ENCODE results near the gene SLFN13. TPM values are rescaled to one million over a fixed set of nuclear protein-coding genes. Genes with fewer than 3 reads are reported as not detected.
"Not testable (repeated sequence)": the region's sequence is repeated elsewhere in the genome, so short reads cannot be mapped to it uniquely, and the experiment has no call there.

SLFN13 gene, protein sequence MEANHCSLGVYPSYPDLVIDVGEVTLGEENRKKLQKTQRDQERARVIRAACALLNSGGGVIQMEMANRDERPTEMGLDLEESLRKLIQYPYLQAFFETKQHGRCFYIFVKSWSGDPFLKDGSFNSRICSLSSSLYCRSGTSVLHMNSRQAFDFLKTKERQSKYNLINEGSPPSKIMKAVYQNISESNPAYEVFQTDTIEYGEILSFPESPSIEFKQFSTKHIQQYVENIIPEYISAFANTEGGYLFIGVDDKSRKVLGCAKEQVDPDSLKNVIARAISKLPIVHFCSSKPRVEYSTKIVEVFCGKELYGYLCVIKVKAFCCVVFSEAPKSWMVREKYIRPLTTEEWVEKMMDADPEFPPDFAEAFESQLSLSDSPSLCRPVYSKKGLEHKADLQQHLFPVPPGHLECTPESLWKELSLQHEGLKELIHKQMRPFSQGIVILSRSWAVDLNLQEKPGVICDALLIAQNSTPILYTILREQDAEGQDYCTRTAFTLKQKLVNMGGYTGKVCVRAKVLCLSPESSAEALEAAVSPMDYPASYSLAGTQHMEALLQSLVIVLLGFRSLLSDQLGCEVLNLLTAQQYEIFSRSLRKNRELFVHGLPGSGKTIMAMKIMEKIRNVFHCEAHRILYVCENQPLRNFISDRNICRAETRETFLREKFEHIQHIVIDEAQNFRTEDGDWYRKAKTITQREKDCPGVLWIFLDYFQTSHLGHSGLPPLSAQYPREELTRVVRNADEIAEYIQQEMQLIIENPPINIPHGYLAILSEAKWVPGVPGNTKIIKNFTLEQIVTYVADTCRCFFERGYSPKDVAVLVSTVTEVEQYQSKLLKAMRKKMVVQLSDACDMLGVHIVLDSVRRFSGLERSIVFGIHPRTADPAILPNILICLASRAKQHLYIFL
- total RNA-seq = 6.7 TPM
- long read RNA-seq = 0 reads

GRCh38 chr17:35448214-35448898 lies at the start of gene SLFN13:
Gene SLFN13 (minus strand): TSS chr17:35448766. CDS start chr17:35445680, 3,086 bp downstream.
- ATAC-seq = peak; percentile 87
- DNase-seq (ENCODE audit: missing footprints) = peak; percentile 92
- intact Hi-C loops (cut with DNase I) = no loop called here

GRCh38 chr17:35496451-35497290 lies 48.1 kb upstream of the SLFN13 start:
- ATAC-seq (no peak), DNase-seq (ENCODE audit: missing footprints) (peak; percentile 37)
- intact Hi-C loops (cut with DNase I) = no loop called here

DNA sequence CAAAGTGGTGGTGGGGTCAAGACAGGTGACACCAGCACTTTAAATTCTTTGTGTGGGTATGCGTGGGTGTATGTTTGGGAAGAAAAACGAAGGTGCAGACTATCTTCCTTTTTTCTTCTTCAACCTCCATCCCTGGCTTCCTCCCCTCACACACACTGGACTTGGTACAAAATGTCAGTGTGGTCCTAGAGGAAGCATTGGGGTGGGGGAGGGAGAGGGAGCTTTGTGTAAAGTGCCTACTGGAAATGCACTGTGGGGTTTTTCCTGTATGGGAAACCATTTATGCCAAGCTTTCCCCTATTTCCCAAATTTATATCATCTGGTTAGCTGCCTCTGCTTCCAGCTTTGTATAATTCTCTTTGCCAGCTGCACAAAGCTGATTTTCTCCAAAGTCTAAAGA lies 44.5 kb upstream of the SLFN13 start:
- intact Hi-C loops (cut with DNase I) = no loop called here
- ATAC-seq (no peak), DNase-seq (ENCODE audit: missing footprints) (no peak)

DNA sequence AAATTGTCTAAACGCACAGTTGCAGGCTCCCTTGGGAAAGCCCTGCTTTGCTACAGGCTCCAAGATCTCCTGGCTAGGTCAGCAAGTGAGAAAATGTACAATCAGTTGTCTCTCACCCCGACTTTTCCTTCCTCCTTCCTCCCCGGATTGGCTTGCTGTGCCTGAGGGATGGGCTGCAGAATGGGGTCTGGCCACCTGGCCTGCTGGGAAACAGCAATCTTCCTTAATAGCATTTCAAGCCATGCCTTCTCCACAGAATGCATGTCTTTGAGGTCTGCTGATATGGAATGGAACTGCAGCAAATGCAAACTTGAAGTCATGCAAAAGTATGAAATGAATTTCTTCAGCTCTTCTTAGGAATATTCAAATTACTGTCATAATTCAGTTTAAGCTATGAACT lies 42.9 kb upstream of the SLFN13 start:
- intact Hi-C loops (cut with DNase I) = no loop called here
- ATAC-seq = no peak

GRCh38 chr17:35489944-35490343 lies 41.4 kb upstream of the SLFN13 start:
- ATAC-seq (no peak), DNase-seq (ENCODE audit: missing footprints) (no peak)
- intact Hi-C loops (cut with DNase I) = loop anchor here (5.0 kb wide), 1 partner anchor 58 kb away; the partner anchor contains the start of gene SLFN12

More for the DNA sequence above, 42.9 kb upstream of the SLFN13 start:
- DNase-seq (ENCODE audit: missing footprints) = no peak

- DNase-seq (ENCODE audit: missing footprints) (no peak), ATAC-seq (no peak)
- intact Hi-C loops (cut with DNase I) = loop anchor here (5.0 kb wide), 1 partner anchor 57 kb away; the partner anchor contains the start of gene SLFN12
These were observed 40.4 kb upstream of the SLFN13 start for GRCh38 chr17:35488991-35489390.

DNA sequence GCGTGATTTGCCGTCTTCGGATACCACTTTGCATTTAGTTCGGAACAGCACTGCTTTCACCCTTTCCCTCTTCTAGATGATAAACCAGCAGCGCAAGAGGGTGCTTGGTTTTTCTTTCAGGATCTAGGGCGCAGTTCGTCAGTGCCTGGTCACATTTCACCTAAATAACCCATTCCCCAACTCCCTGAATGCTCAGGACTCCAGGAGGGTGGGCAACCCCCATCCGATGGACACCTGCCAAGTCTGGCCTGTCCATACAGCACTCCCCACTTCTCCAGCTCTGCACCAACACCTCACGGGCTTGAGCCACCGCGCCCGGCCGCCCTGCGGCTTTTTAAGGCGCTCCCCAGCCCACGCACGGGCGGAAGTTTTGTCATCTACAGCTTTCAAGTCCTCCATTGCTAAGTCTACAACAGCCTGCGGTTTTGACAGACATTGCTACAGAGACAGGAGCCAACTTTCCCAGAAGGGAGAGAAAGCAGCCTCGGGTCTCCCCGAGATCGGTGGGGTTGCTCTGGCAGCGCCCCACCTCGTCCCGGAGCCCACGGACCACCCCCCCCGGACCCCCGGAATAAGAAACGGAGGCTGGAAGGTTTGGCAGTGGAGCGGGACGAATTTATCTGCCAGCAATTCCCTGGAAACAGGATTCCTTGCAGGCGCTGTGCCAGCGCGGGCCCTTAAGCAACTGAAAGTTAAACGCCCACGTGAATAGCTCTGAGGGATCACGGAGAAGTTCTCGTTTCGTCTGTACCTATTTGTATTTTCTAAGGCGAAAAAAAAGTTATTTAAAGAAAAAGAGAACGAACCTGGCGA lies 38.6 kb upstream of the SLFN13 start:
- DNase-seq (ENCODE audit: missing footprints) (peak; percentile 84), ATAC-seq (peak; percentile 66)
- intact Hi-C loops (cut with DNase I) = loop anchor here (5.0 kb wide), 1 partner anchor 55 kb away; the partner anchor contains the start of gene SLFN12

GRCh38 chr17:35479271-35479670 lies 30.7 kb upstream of the SLFN13 start:
- no peak for DNase-seq (ENCODE audit: missing footprints)
- no peak for ATAC-seq
- intact Hi-C loops (cut with DNase I) = no loop called here

DNA sequence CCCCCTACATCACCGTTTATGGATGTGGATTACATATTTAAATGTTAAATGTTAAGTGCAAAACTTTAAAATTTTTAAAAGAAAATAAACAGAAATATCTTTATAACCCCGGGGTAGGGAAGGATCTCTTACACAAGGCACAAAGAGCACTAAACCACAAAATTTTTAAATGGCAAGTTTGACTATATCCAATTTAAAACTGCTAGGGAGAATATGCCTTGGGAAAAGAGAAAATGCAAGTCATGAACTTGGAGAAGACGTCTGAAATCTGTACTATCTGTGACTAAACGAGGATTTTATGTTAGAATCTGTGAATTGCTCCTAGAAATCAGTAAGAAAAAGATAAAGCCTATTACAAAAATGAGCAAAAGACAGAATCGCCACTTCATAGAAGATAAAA lies 28.7 kb upstream of the SLFN13 start:
- no peak for DNase-seq (ENCODE audit: missing footprints)
- no peak for ATAC-seq
- intact Hi-C loops (cut with DNase I) = no loop called here

DNA sequence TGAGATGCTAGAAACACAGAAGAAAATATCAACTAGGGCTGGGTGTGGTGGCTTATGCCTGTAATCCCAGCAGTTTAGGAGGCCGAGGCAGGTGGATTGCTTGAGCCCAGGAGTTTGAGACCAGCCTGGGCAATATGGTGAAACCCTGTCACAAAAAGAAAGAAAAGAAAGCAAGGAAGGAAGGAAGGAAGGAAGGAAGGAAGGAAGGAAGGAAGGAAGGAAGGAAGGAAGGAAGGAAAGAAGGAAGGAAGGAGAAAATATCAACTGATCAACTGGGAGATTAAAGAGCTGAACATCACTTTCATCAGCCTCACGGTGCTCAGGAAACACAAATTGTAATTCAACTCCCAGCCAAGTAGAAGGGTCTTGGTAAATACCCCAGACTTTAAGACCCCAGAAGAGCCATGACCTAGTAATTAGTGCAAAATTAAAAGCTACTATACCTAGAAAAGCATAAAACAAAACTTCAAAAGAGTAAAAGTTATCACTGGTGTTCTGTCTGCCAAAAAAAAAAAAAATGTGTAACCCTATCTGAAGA lies 27.8 kb upstream of the SLFN13 start:
- intact Hi-C loops (cut with DNase I) = no loop called here
- ATAC-seq (no peak), DNase-seq (ENCODE audit: missing footprints) (no peak)

DNA sequence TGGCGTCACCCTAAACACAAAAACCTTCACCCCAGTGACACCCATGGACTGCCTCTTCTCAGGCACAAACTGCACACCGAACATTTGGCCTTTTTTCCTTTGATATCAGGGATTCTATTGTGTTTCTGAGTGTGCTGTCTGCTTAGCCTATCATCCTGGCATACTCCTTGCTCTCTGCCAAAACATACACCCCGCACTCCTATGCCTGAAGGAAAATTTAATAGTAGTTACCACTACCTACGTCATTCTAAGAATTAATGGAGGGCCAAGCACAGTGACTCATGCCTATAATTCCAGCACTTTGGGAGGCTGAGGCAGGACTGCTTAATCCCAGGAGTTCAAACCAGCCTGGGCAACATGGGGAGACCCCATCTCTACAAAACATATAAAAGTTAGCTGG lies 19.9 kb upstream of the SLFN13 start:
- intact Hi-C loops (cut with DNase I) = no loop called here
- DNase-seq (ENCODE audit: missing footprints) = no peak
- no peak for ATAC-seq

DNA sequence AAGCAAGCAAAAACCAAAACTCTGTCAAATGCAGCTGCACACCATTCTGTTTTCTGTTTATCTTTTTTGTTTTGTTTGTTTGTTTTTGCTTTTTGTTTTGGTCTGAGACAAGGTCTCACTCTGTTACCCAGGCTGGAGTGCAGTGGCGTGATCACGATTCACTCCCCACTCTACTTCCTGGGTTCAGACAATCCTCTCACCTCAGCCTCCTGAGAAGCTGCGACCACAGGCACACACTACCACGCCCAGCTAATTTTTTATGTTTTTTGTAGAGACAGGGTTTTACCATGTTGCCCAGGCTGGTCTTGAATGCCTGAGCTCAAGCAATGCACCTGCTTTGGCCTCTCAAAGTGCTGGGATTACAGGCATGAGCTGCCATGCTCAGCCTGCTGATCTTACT lies 19.3 kb upstream of the SLFN13 start:
- intact Hi-C loops (cut with DNase I) = no loop called here
- ATAC-seq (no peak), DNase-seq (ENCODE audit: missing footprints) (no peak)

DNA sequence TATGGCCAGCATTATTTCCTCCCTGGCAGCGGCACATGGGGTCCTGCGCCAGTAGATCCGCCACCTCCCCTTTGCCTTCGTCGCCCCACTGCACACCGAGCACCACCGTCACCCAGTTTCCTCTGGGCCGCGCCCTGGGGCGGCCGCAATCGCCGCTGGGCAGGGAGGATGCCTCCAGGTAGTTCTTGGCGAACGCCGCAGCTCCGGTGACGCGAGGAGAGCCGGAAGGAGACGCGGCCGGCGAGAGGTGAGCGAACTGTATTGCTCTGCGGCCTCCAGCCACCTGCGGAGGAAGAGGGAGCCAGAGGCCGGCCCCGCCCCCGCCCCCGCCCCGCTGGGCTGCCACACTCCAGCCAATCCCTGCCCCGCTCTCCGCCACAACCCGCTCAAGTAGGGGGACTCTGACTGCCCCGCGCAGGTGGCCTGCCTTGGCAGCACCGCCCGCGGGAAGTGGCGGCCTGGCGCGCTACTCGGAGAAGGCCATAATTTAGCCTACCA lies 11.8 kb upstream of the SLFN13 start:
- peak; percentile 71 for DNase-seq (ENCODE audit: missing footprints)
- ATAC-seq = no peak
- intact Hi-C loops (cut with DNase I) = no loop called here

- ATAC-seq; intact Hi-C loops (cut with DNase I); DNase-seq (ENCODE audit: missing footprints): not testable (repeated sequence)
These were observed 5.5 kb upstream of the SLFN13 start for GRCh38 chr17:35454035-35454434.

GRCh38 chr17:35453171-35453570 lies 4.6 kb upstream of the SLFN13 start:
- ATAC-seq = no peak
- intact Hi-C loops (cut with DNase I) = no loop called here
- no peak for DNase-seq (ENCODE audit: missing footprints)

- DNase-seq (ENCODE audit: missing footprints) (peak; percentile 70), ATAC-seq (peak; percentile 54)
- intact Hi-C loops (cut with DNase I) = no loop called here
These were observed 885 bp upstream of the SLFN13 start for GRCh38 chr17:35449371-35449931.

DNA sequence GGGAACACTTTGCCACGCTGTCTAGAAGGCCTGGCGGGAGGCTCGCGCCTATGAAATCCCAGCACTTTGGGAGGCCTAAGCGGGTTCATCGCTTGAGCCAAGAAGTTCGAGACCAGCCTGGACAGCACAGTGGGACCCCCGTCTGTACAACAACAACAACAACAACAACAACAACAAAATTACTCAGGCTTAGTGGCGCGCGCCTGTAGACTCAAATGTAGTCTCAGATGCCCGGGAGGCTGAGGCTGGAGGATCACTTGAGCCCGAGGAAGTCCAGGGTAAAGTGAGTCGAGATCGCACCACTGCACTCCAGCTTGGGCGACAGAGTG lies 297 bp upstream of the SLFN13 start:
- ATAC-seq = no peak

More for the DNA sequence above, 297 bp upstream of the SLFN13 start:
- intact Hi-C loops (cut with DNase I) = no loop called here
- no peak for DNase-seq (ENCODE audit: missing footprints)
